Measurements from ENCODE around the gene CPEB3.

DNA sequence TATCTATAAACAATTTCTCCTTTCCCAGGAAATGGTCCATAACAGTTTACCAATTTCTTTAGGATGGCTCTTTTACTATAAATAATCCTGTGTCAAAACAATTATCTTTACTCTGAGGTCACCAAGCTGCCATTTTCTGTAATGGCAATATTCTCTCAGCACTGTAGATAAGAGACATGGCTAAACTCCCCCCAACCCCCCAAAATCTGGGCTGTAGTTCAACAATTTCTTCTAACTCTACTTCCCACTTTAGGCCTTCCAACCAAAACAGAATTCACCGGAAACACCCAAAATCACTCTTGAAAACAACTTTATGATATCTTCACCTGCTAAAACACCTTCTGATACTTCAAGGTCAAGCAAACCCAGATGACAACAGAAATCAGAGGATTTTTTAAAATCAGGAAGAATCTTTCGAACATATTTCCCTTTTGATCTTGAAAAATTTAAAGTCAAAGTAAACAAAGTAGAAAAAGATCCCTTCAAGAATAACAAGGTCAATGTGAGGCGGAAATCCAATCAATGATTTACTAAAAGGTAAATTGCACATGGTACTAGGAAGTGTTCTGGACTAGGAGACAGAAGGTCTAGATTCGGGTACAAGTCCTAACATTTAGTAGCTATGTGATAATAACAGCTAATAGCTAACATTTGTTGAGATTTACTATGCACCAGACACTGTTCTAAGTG lies 176.8 kb downstream of the CPEB3 start:
- TF ChIP-seq POLR2A (IDR thresholded peaks at IDR 0.05), result no peak
- no peak for TF ChIP-seq CTCF (IDR thresholded peaks at IDR 0.05)

All from heart left ventricle (tissue), 13 donors.